ENCODE measurements around the gene WFDC2. TPM values are rescaled to one million over a fixed set of nuclear protein-coding genes. Genes with fewer than 3 reads are reported as not detected.

WFDC2 gene
- total RNA-seq, 1 donor from 2014 or later, result 61.3 TPM

- no peak overlapping the region for H3K27ac Mint-ChIP-seq
- peaks cover 14% of the 10 kb centered on the region for H3K4me1 Mint-ChIP-seq
- peaks cover 3% of the 10 kb centered on the region for H3K36me3 Mint-ChIP-seq
- H3K4me3 Mint-ChIP-seq, result peak overlapping the region; percentile 77
- peaks cover 10% of the 10 kb centered on the region for H3K27me3 Mint-ChIP-seq (ENCODE audit: low read depth)
- TF ChIP-seq CTCF (IDR thresholded peaks at IDR 0.05; ENCODE audit: unreplicated experiment), result peak; percentile 95
- no peaks in the 10 kb centered on the region for H3K9me3 Mint-ChIP-seq
- peak; percentile 70 to 90 for DNase-seq (ENCODE audit: low spot score in 2 of 2, unreplicated experiment in 2 of 2)
These were observed 32.6 kb upstream of the WFDC2 start for GRCh38 chr20:45436732-45437485.

GRCh38 chr20:45440424-45440823 is 29.1 kb upstream of the WFDC2 start:
- no peak for DNase-seq (ENCODE audit: low spot score in 2 of 2, unreplicated experiment in 2 of 2)
- peaks cover 10% of the 10 kb centered on the region for H3K27me3 Mint-ChIP-seq (ENCODE audit: low read depth)
- no peak overlapping the region for H3K4me3 Mint-ChIP-seq
- TF ChIP-seq CTCF (IDR thresholded peaks at IDR 0.05; ENCODE audit: unreplicated experiment), result no peak
- peaks cover 42% of the 10 kb centered on the region for H3K4me1 Mint-ChIP-seq
- no peaks in the 10 kb centered on the region for H3K9me3 Mint-ChIP-seq
- no peak overlapping the region for H3K27ac Mint-ChIP-seq
- no peaks in the 10 kb centered on the region for H3K36me3 Mint-ChIP-seq

DNA sequence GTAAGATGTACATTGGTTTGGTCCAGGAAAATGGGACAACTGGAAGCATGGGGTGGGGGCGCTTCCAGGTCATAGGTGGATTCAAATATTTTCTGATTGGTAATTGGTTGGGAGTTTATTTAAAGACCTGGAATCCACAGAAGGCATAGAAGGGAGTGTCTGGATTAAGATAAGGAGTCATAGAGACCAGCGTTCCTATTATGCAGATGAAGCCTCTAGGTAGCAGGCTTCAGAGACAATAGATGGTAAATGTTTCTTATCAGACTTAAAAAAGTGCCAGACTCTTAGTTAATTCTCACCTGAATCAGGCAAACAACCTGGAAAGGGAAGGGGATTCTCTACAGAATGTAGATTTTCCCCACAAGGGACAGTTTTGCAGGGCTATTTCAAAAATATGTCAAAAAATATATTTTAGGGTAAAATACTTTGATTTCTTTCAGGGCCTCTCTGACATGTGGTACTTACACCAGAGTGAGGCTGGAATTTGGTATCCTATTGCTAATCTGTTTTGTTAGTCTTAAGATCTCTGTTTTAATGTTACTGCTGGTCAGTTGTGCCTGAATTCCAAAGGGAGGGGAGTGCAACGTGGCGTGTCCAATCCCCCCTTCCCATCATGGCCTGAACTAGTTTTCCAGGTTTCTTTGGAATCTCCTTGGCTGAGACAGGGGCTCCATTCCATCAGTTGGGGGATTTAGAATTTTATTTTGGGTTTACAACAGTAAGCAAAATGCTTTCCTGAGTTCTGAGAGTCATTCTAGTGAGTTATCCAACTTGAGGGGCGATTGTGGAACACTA is 28.5 kb upstream of the WFDC2 start:
- Mint-ChIP-seq H3K4me1 (peaks cover 49% of the 10 kb centered on the region), H3K36me3 (no peaks in the 10 kb centered on the region), H3K27ac (peak overlapping the region; percentile 71), H3K4me3 (no peak overlapping the region), H3K9me3 (no peaks in the 10 kb centered on the region), H3K27me3 (ENCODE audit: low read depth) (peaks cover 5% of the 10 kb centered on the region)
- no peak for DNase-seq (ENCODE audit: low spot score in 2 of 2, unreplicated experiment in 2 of 2)
- TF ChIP-seq CTCF (IDR thresholded peaks at IDR 0.05; ENCODE audit: unreplicated experiment), result no peak

DNA sequence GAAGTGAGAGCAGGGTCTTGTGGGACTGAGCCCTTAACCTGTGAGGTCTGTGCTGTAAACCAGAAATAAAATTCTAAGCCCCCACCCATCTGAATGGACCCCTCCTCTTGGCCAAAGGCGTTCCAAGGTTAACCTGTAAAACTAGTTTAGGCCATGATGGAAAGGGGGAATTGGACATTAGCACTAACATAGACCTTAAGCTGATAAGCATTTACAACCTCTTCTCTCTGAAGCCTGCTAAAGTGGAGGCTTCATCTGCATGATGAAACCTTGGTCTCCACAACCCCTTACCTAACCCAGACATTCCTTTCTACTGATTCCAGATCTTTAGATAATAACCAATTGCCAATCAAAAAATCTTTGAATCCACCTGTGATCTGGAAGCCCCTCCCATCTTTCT is 27.8 kb upstream of the WFDC2 start:
- peaks cover 54% of the 10 kb centered on the region for H3K4me1 Mint-ChIP-seq
- TF ChIP-seq CTCF (IDR thresholded peaks at IDR 0.05; ENCODE audit: unreplicated experiment), result no peak
- H3K4me3 Mint-ChIP-seq, result no peak overlapping the region
- H3K27ac Mint-ChIP-seq, result peak overlapping the region; percentile 45
- H3K9me3 Mint-ChIP-seq, result no peaks in the 10 kb centered on the region
- no peaks in the 10 kb centered on the region for H3K36me3 Mint-ChIP-seq
- H3K27me3 Mint-ChIP-seq (ENCODE audit: low read depth), result peaks cover under 1% of the 10 kb centered on the region
- DNase-seq (ENCODE audit: low spot score in 2 of 2, unreplicated experiment in 2 of 2), result no peak

DNA sequence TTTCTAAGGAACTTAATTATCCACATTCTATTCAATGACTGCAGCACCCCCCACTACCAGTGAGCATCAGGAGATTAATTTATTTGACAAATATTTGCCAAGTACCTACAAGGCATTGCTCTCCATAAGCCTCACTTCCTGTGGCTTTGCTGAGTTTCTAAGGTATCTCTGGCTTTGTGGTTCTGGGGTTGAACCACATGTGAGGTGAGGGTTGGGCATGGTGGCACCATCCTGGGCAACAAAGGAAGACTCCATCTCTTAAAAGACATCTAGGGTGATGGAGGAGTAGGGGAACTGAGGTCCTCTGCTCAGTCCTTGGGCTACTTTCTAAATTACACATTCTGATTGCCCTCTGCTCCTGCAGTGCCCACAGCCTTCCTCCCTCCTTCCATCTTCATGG is 25.5 kb upstream of the WFDC2 start:
- no peak for DNase-seq (ENCODE audit: low spot score in 2 of 2, unreplicated experiment in 2 of 2)
- Mint-ChIP-seq H3K4me1 (peaks cover 59% of the 10 kb centered on the region), H3K4me3 (no peak overlapping the region), H3K27me3 (ENCODE audit: low read depth) (no peaks in the 10 kb centered on the region), H3K27ac (peak overlapping the region; percentile 50), H3K9me3 (no peaks in the 10 kb centered on the region), H3K36me3 (no peaks in the 10 kb centered on the region)
- no peak for TF ChIP-seq CTCF (IDR thresholded peaks at IDR 0.05; ENCODE audit: unreplicated experiment)

Measured in mesothelial cell of epicardium (in vitro differentiated cells).